CD4-positive, alpha-beta T cell treated with Interleukin-4 for 1 hour (primary cell): Measurements from ENCODE around the gene FBXO38.
"Not testable (repeated sequence)": the region's sequence is repeated elsewhere in the genome, so short reads cannot be mapped to it uniquely, and the experiment has no call there.

Experiments used
- DNase-seq, 2 donors: peaks; one replicate each; pipeline ENCODE4 v3.0.0-alpha.2; 2020 to 2022

FBXO38 gene

DNA sequence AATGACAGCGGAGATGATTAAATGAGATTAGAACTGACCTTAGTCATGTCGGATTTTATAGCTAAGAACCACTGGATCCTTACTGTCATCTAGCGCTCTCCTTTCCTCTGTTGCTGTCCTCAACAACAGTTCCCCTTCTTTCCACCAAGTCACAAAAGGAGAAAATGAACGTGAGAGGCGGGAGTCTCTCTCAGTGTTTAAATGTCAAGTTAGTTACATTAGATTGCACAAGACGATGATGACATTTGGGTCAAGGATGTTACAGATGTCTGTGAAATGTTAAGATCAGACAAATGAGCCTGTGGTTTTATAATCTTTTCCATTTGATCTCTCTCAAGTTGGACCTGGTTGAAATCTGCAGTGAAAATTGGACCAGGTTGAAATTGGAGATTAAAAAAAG is 53.5 kb downstream of the FBXO38 start:
- no peak for DNase-seq

DNA sequence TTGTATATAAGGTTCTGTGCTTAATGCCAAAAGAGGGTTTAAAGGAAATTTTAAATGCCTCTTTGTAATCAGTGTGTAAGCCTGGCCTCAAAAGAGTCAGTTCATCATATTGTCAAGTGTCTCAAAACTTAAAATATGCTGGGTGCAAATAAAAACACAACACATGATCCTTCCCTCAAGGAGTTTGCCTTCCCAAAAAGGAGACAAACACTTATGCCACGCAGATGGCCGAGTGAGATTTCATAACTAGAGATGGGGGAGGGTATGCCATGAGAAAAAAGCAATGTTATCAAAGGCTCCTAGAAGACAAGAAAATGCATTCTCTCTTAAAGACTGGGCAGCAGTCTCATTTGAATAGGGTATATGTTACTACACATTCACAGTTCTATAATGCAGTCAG is 55.2 kb downstream of the FBXO38 start:
- DNase-seq = no peak

DNA sequence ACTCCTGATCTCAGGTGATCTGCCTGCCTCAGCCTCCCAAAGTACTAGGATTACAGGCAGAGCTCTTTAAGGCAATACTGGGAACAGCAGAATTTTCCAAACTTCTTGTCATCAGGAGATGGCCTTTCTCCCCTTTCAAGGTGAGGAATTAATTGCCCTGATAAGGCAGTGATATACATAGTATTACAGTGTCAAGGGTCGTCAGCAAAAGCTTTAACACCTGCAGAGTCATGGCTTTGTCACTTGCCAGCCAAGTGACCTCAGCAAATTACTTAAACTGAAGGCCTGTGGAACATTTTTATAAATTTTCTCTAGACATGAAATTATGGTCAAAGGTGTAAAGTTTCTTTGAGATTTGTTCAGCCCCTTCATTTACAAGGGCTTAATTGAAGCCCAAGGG is 59.5 kb downstream of the FBXO38 start:
- no peak for DNase-seq

DNA sequence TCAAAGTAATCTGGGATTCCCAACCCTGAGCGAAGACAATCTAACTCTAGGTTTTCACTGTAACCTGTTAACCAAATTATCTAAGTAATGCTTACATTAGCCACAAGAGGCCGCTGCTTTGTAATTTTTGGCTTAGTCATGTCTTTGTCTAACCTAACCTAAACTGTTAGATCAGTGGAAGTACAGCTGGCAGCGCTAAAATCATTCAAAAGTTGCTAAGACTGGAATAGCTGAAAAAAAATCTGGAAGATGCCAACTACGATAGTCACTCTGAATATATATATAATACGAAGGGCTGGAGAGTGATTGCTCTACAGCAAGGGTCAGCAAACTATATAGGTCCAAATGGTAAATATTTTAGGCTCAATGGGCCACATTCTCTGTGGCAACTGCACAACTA is 60.2 kb downstream of the FBXO38 start:
- peak; percentile 15 to 61 for DNase-seq

DNA sequence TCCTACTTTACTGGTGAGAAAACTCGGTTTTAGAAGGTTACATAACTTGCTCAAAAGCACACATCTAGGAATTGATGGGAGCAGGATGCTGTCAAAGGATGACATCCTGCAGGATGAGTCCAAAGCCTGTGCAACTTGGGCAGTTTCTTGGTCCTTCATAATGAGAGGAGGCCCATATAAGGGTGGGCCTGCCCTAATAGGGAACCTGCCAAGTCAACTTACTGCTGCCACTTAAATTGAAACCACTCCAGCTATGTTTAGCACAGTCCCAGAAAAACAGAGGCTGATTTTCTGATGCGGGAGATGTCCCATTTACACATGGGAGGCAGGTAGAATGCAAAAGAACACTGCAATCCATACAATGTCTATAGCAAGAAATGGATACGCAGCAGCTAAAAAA is 61.8 kb downstream of the FBXO38 start:
- no peak for DNase-seq

DNA sequence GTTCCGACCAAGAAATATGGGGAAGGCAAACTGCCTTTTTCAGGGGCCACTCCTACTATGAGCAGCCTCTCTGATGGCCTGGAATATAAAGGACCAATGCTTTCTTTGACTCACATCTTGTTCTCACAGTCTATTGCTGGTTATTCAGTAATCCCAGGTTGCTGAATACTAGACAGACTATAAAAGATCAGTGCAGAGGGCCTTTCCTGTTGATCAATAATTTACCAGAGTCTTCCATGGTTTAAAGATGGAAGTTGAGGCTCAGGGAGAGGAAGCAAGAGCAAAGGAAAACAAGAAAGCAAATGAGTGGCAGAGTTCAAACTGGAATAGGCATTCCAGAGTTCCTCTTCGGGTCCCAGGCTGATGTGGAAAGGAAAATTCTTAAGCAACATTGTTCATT is 62.9 kb downstream of the FBXO38 start:
- DNase-seq = no peak

DNA sequence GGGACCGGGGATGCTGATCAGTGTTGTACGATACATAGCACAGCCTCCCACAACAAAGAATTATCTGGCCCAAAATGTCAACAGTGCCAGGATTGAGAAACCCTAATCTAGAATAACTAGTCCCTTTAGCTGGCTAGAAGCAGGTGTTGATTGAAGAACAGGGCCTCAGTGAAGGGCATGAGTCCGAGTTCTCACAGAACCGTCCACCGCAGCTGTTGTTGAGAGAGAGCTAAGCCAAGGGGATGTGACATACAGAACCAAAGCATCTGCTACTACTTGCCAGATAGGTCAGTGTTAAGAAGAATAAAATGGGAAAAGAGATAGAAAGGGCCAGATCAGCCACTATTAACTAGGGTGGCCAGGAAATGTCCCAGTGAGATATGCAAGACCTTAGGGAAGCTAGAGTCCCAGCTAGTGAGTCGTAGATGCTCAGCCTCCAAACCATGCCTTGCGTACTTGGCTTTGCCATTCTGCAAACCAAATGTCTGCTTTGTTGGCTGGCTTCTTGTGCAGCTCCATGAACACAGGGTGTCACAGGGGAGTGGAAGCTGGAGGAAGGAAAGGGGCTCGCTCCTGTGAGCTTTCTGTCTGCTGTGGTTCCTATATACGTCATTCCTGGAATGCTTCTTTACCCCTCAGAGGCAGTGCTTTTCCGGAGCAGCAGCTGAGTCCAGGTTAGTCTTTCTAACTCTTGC is 68.9 kb downstream of the FBXO38 start:
- DNase-seq = no peak

DNA sequence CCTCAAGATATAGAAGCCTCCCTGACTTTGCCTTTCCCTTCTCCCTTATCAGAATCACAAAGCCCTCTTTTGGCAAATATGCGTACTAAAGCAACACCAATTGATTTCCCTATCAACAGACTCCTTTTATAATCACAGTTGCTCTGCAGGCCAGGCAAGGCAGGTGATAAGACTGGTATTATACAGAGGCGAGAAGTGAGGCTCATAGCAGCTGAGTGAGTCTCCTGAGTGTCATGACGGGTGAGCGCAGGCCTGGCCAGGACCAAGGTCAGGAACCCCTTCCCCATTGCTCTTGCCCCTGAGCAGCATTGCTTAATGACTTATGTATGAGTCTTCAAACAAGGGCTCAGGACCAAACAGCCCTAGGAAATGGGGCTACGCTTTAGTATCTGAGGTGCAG is 70.8 kb downstream of the FBXO38 start:
- no peak for DNase-seq

DNA sequence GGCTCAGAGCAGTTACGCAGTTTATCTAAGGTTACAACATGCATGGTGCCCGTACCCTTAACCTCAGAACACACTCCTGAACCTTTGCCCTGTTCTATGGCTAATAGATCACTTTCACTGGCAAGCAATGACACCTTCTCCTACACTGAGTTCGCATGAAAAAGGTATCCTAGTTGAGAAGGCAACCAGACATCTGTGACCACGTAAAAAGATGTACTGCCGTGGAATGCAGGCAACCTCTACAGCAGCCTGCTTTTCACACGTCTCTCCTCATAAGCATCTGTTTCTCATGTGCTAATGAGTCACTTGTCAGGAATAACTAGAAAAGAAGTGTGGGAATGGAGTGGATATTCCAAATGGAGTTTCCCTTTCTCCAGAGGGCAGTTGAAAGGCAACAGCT is 71.4 kb downstream of the FBXO38 start:
- no peak for DNase-seq

DNA sequence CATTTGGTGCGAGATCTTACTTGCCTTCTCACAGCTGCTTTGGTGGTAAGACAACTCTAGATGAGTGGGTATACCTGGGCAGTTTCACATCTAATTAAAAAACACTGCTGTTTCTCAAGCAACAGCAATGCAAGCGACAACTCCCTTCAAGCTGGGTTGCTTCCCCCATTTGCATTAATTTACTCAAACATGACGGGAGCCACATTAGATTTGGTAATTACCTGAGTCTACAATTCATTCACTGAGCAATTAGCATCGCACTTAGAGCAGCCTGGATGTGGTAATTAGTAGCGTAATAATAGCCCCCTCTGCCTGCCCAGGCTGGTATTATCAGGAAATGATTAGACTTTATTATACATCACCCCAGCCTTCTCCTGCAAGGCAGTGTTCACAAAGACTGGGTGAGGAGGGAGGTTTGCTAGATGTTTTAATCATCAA is 73.4 kb downstream of the FBXO38 start:
- peak in 1 of 2 donors; percentile 35 for DNase-seq

DNA sequence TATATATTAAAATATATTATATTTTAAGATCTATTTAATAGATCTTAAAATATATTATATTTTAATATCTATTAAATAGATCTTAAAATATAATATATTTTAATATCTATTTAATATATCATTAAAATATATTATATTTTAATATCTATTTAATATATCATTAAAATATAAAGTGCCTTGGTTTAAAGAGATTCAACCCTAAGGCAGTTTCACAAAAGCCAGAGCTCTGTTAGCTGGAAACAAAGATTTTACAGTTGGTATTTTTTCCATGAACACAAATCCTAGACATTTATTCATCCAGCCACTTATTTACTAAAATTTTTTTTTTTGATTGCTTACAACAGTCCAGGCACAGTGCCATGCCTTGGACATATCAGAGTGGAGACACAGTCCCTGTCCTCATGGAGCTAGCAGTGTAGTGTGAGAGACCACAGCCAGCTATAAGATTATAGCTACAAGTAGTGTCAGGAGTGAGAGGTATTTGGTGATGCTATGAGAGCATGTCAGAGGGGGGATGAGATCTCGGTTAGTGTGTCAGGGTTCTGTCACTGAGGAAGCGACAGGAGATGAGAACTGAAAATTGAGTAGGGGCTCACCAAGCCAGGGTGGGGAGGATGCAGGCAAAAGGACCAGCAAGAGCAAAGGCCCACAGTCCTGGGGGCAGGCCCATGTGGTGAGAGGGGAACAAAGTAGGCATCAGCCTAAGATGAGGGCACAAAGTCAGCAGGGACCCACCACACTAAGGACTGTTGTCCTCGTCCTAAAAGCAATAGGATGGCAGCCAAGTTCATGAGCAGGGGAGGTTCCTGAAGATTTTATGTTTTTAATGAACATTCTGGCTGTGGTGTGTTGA is 74.5 kb downstream of the FBXO38 start:
- DNase-seq = no peak

DNA sequence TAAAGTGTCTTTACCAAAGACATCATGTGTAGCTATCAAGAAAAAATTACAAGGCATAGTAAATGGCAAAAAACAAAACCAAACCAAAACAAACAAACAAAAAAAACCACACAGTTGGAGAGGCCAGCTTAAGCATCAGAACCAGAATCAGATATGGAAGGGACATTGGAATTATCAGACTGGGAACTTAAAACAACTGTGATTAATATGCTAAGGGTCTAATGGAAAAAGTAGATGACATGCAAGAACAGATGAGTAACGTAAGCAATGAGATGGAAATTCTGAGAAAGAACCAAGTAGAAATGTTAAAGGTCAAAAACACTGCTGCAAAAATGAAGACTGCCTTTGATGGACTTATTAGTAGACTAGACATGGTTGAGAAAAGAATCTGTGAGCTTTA is 75.9 kb downstream of the FBXO38 start:
- DNase-seq = no peak

DNA sequence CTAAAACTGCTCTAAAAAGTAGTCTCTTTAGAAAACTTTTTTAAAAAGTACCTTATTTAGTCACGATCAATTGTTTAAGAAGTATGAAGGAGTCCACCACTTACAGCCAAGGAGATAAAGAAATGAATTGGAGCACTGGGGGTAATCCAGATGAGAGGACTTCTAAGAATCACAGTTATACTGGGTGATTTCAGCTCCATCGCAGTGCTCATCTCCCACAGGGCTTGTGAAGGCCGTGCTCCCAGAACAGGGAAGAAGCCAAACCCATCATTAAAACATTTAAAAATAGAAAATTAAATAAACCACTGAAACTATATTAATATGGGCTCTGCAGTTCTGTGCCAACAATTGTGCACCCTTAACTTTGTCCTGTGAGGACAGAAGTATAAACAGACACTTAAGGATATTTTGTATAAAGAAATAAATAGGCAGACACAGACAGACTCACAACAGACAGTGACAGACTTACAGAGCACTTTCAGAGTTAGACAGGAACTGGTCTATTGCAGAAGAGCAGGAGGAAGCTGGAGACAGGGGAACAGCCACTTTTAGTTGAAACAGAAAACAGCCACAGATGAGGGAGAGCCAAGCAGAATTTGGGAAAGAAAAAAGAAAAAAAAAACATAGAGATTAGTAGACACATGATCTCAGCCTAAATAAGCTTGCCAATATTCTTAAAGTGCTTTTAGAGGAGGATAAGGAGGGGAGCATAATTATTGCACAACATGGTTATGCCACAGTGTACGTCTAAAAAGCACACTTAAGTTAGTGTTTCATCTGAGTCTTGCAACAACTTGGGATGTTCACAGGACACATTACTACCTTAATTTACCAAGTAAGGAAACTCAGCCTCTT is 81.8 kb downstream of the FBXO38 start:
- DNase-seq = no peak

DNA sequence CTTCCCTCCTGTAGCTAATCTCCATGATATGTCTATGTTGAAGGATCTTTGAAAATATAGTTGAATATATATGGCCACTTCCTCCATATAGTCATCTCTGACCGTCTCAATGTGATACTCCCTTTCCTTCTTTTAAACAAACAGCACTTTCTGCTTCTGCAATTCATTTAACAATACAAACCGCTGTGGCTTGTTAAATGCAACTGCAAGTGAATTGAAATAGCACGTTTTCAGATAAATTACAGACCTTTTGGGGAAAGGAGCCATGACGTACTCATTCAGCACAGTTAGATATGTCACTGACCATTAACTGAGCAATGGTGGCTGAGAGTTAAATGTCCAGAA is 82.5 kb downstream of the FBXO38 start:
- no peak for DNase-seq

DNA sequence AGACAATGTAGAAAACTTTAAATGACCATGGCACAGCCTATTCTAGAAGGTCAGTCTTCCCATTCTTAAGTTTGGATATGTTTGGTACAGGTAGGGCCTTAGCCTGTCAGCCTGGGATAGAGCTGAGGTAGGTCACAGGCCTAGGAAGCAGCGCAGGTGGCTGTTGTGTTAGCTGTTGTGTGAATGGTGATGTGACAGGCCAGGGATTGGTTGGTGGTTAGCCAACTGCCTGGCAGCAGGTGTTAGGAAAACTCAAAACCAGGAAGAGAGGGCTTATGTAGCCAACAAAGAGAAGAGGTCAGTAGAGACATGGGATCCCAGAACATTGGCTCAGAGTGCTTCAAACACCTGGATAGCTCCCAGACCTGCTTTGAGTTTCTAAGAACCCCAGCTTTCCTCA is 84.2 kb downstream of the FBXO38 start:
- DNase-seq = no peak

DNA sequence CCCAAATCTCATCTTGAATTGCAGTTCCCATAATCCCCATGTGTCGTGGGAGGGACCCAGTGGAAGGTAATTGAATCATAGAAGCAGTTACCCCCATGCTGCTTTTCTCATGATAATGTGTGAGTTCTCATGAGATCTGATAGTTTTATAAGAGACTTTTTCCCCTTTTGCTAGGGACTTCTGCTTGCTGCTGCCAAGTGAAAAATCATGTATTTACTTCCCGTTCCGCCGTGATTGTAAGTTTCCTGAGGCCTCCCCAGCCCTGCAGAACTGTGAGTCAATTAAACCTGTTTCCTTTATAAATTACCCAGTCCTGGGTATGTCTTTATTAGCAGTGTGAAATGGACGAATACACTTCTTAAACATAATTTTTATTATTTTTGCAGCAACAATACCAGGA is 85.0 kb downstream of the FBXO38 start:
- not testable (repeated sequence) for DNase-seq

DNA sequence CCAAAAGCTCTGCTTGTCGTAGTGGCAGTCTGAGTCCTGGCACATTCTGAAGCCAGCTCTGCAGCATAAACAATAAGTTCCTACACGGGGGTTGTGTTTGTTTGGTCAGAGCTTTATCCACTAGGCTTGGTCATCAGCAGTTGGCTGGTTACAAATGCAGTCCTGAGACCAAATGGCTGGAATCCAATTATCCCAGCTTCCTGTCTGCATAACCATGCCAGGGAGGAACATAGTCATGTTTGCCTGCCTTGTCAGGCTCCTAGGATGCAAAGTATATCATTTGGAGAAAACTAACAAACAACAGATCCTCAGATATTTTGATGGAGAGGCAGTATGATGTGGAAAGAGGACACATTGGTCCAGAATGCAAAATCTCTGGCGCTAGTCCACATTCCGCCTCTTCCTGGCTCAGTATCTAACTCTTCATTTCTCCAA is 85.8 kb downstream of the FBXO38 start:
- no peak for DNase-seq

DNA sequence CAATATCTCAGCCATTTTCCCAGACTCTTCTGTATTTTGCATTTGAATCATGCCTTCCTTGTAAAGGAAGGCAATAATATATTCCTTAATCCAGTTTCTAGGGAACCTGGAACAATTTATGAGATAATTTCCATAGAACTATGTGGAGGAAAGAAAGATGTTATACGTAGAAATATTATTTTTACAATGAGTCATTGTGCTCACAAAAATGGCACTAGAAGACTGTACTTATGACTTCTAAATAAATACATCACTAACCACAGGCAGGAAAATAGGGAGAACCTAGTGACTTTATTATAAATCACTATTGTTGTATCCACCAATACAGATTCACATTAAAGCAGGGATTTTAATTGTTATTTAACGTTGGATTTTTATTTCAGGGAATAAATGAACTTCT is 87.6 kb downstream of the FBXO38 start:
- no peak for DNase-seq

DNA sequence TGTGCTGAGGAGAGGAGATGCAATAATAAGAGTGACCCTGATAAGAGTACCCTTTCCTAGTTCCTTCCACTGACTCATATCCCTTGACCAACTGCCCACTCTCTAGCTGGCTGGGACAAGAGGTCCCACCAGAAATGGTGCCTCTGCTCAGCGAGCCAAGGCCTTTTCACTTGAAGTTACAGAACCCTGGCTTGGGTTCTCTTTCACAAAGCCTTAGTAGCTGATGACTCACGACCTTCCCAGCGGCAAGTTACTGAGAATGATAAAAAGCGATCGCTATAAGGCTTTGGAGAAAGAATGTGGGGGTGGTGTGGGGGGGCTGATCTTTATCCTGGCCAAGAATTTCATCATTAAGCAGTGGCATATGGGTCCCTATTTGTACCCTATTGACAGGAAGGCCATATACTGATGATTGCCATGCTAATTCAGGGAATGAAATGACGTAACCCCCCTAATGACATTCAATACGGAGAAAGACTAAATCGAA is 90.3 kb downstream of the FBXO38 start:
- no peak for DNase-seq

DNA sequence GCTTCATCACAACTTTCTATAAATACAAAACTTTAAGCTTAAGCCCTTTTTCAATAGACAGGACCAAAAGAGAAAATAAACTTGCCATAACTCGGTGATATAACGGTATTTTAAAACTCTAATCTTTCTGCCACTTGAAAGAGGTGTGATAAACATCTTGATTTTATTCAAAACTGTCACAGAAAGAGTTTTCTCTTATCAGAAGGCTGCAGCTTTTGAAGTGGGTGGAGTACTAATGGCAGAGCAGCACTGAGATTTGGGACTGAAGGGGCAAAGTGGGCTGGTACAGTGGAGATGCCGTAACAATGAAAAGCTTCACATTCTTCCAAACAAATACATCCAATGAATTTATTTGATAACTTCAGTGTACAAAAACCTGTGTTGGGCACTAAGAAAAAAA is 92.5 kb downstream of the FBXO38 start:
- no peak for DNase-seq

DNA sequence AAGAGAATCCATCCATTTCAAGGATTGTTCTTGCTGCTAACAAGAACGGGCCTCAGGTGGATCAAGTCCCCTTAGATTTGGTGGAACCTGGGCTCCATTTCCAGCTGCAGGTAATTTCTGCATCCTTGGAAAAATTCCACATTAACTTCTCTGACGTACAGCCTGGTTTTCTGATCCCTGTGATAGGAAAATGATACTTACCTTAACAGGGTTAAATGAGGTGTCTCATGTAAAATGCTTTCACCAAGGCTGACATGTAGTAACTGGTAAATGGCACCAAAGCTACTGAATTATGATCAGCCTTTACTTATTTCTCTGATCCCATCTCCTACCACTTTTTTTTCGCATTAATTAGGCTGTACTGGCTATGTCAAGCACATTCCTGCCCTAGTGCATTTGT is 93.7 kb downstream of the FBXO38 start:
- no peak for DNase-seq

DNA sequence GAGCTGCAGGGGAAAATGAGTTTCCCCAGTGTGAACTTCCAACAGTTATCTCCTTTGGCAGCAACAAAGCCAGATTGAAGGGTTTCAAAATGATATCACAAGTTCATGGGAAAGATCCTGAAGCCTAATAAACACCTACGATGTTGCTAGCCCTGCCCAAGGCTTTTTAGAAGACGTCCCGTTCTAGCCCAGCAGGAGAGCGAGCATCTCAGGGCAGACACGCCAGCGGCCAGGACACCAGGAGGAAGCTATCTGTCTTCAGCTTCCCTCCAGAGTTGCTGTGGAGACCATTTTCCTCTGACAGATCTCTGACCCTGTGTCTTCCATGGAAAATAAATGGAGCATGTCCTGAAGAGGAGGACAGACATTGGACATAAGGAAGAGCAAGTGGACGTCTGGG is 98.4 kb downstream of the FBXO38 start:
- no peak for DNase-seq

DNA sequence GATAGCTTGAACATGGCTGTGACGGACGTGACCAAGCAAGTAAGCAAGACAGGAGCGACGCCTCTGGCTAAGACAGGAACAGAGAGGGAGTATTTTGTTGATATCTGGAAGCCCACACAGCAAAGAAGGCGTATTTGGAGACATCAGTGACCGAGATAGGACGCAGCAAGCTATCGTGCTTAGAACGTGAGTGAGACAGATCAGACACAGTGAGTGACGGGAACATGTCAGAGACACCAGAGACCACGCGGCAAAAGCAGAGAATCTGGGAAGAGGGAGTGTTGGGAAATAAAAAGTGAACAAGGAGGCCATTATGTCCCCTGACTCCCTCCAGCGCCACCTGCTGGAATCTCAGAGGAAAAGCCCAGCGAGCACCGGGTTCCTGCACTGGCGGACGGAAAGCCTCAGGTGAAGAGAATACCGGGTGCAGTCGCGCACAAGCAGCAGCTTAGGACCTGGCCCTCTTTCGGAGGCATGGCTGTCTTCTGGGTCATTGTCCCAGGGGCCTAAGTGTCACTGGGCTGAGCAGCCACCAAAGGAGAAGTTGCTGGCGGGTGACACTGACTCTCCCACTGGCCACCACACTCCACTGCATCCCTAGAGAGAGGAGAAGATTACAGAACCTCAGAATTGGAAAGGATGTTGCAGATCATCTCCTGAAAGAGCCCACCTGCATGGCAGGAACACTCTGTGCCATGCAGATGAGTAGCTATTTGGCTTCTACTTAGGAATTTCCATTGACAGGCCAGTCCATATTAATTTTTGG is 99.1 kb downstream of the FBXO38 start:
- peak; percentile 43 to 48 for DNase-seq
